Measurements from ENCODE around the gene CHCHD4. TPM values are rescaled to one million over a fixed set of nuclear protein-coding genes. Genes with fewer than 3 reads are reported as not detected.

Gene CHCHD4
- total and polyA plus RNA-seq, 2 of the 13 experiments (the other 11 are each of a cell fraction or from before 2014, with no cell fraction given), result 15.8 to 24.1 TPM

- 95% methylated on average over 3 of the region's 5 CpGs for WGBS (ENCODE audit: low lambda C conversion rate)
- POLR2A ChIA-PET, result interaction anchor here (2.5 kb wide), 1 partner anchor 15 kb away, joined by 16 read pairs; the partner anchor contains the start of genes CHCHD4 and TMEM43
- in situ Hi-C loops (cut with HindIII; ENCODE audit: extremely low pct_ligation_motif_present, low pct_unique_long_range_greater_than_20kb) (no loop called here), intact Hi-C loops (cut with micrococcal nuclease; ENCODE audit: unreplicated experiment) (no loop called here)
- CTCF ChIA-PET (ENCODE audit: low intra/inter-chr PET ratio, low total read pairs), result no interaction called here
- Histone ChIP-seq H3K4me3 (replicated peaks in 1 of 3; ENCODE audit: insufficient read depth in 1 of 3, low read depth in 2 of 3, low read length in 3 of 3) (no peak overlapping the region), H3K9me3 (ENCODE audit: low read length) (no peaks in the 10 kb centered on the region), H3K9ac (ENCODE audit: insufficient read depth, low read depth, low read length) (no peak overlapping the region), H3K27ac (ENCODE audit: extremely low read length, insufficient read depth, low read length) (no peak overlapping the region), H3K79me2 (ENCODE audit: insufficient read depth, low read length) (no peaks in the 10 kb centered on the region), H3K36me3 (replicated peaks in 1 of 2; ENCODE audit: control insufficient read depth in 1 of 2, insufficient read depth in 2 of 2, low read length in 2 of 2) (peaks cover 19 to 46% of the 10 kb centered on the region in 2 experiments), H4K20me1 (ENCODE audit: insufficient read depth, low read length) (no peaks in the 10 kb centered on the region; the same call in 1 of the 2 replicates), H3K27me3 (ENCODE audit: control insufficient read depth in 1 of 2, insufficient read depth in 2 of 2, low read length in 2 of 2) (no peaks in the 10 kb centered on the region), H3K4me2 (ENCODE audit: low read depth, low read length) (no peak overlapping the region), H3K4me1 (ENCODE audit: insufficient read depth, low read length) (peaks cover 13% of the 10 kb centered on the region), H2AFZ (ENCODE audit: low read length) (no peak overlapping the region)
- FAIRE-seq, result no peak
- TF ChIP-seq ZSCAN22 (CRISPR knock-in tag; IDR thresholded peaks at IDR 0.05) (no peak), ZBTB3 (CRISPR knock-in tag; IDR thresholded peaks at IDR 0.05; ENCODE audit: borderline replicate concordance, low read depth) (no peak), MED1 (CRISPR knock-in tag; IDR thresholded peaks at IDR 0.05) (no peak), HMGA1 (CRISPR knock-in tag; conservative IDR thresholded peaks at IDR 0.05) (no peak), ZNF713 (CRISPR knock-in tag; IDR thresholded peaks at IDR 0.05) (no peak), ZNF772 (CRISPR knock-in tag; IDR thresholded peaks at IDR 0.05) (no peak), ATRX (CRISPR knock-in tag; IDR thresholded peaks at IDR 0.05; ENCODE audit: borderline replicate concordance) (no peak), ZFP36L1 (CRISPR knock-in tag; IDR thresholded peaks at IDR 0.05) (no peak), SALL2 (CRISPR knock-in tag; IDR thresholded peaks at IDR 0.05) (no peak), ZFP1 (CRISPR knock-in tag; IDR thresholded peaks at IDR 0.05) (no peak), CHD4 (IDR thresholded peaks at IDR 0.05; ENCODE audit: borderline replicate concordance, low read length) (no peak), GFI1 (CRISPR knock-in tag; IDR thresholded peaks at IDR 0.05; ENCODE audit: borderline replicate concordance) (no peak), ATF7-NPFF (CRISPR knock-in tag; IDR thresholded peaks at IDR 0.05; ENCODE audit: low read depth) (no peak), PHB2 (IDR thresholded peaks at IDR 0.05; ENCODE audit: partially characterized antibody) (no peak), RXRB (CRISPR knock-in tag; IDR thresholded peaks at IDR 0.05; ENCODE audit: borderline replicate concordance) (no peak), CREBL2 (CRISPR knock-in tag; IDR thresholded peaks at IDR 0.05; ENCODE audit: borderline replicate concordance) (no peak), ZKSCAN8 (CRISPR knock-in tag; IDR thresholded peaks at IDR 0.05; ENCODE audit: borderline replicate concordance) (no peak), HMGXB3 (CRISPR knock-in tag; IDR thresholded peaks at IDR 0.05; ENCODE audit: borderline replicate concordance) (no peak)
- TF ChIP-seq, protein P1, sequence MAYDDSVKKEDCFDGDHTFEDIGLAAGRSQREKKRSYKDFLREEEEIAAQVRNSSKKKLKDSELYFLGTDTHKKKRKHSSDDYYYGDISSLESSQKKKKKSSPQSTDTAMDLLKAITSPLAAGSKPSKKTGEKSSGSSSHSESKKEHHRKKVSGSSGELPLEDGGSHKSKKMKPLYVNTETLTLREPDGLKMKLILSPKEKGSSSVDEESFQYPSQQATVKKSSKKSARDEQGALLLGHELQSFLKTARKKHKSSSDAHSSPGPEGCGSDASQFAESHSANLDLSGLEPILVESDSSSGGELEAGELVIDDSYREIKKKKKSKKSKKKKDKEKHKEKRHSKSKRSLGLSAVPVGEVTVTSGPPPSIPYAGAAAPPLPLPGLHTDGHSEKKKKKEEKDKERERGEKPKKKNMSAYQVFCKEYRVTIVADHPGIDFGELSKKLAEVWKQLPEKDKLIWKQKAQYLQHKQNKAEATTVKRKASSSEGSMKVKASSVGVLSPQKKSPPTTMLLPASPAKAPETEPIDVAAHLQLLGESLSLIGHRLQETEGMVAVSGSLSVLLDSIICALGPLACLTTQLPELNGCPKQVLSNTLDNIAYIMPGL (CRISPR knock-in tag; IDR thresholded peaks at IDR 0.05; ENCODE audit: borderline replicate concordance in 1 of 2, low read depth in 1 of 2), result no peak
- TF ChIP-seq, protein P2, sequence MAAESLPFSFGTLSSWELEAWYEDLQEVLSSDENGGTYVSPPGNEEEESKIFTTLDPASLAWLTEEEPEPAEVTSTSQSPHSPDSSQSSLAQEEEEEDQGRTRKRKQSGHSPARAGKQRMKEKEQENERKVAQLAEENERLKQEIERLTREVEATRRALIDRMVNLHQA (CRISPR knock-in tag; IDR thresholded peaks at IDR 0.05), result no peak
- no peak for DNase-seq (ENCODE audit: low spot score)
- ATAC-seq, result no peak
- BruUV-seq (replicated peaks), result no TSS peak
Measured at GRCh38 chr3:14139771-14140170, 15.1 kb upstream of the CHCHD4 start.
